ENCODE data around the gene NAV2.

The NAV2 gene

GRCh38 chr11:20156876-20157613, 444.4 kb downstream of the NAV2 start:
- DNase-seq (ENCODE audit: low read depth in 2 of 2): no peak

GRCh38 chr11:20157728-20158127, 445.1 kb downstream of the NAV2 start:
- no peak for DNase-seq (ENCODE audit: low read depth in 2 of 2)

GRCh38 chr11:20158597-20159257, 446.1 kb downstream of the NAV2 start:
- no peak for DNase-seq (ENCODE audit: low read depth in 2 of 2)

- no peak for DNase-seq (ENCODE audit: low read depth in 2 of 2)
Measured at GRCh38 chr11:20159466-20160381, 447.1 kb downstream of the NAV2 start.

- DNase-seq (ENCODE audit: low read depth in 2 of 2): no peak
Measured at GRCh38 chr11:20160425-20161229, 448.0 kb downstream of the NAV2 start, which contains the start of gene DBX1. Gene DBX1 (minus strand): TSS chr11:20160475. CDS start chr11:20160324, 151 bp downstream.

GRCh38 chr11:20161230-20161918, 448.7 kb downstream of the NAV2 start:
- DNase-seq (ENCODE audit: low read depth in 2 of 2): no peak

GRCh38 chr11:20161923-20162744, 449.5 kb downstream of the NAV2 start:
- no peak for DNase-seq (ENCODE audit: low read depth in 2 of 2)

- DNase-seq (ENCODE audit: low read depth in 2 of 2): no peak
Measured at GRCh38 chr11:20162824-20163782, 450.5 kb downstream of the NAV2 start.

- DNase-seq (ENCODE audit: low read depth in 2 of 2): no peak
Measured at GRCh38 chr11:20163783-20164481, 451.3 kb downstream of the NAV2 start.
